ENCODE results near the gene E2F3. TPM values are rescaled to one million over a fixed set of nuclear protein-coding genes. Genes with fewer than 3 reads are reported as not detected.
"Not testable (repeated sequence)": the region's sequence is repeated elsewhere in the genome, so short reads cannot be mapped to it uniquely, and the experiment has no call there.

The E2F3 gene
- total RNA-seq, 1 experiment from 2014 or later = 15.4 TPM

- intact Hi-C loops (cut with micrococcal nuclease; ENCODE audit: unreplicated experiment) = loop anchor here (1.0 kb wide), 1 partner anchor 128 kb away; the partner anchor contains the start of gene E2F3
- TF ChIP-seq, protein P1, sequence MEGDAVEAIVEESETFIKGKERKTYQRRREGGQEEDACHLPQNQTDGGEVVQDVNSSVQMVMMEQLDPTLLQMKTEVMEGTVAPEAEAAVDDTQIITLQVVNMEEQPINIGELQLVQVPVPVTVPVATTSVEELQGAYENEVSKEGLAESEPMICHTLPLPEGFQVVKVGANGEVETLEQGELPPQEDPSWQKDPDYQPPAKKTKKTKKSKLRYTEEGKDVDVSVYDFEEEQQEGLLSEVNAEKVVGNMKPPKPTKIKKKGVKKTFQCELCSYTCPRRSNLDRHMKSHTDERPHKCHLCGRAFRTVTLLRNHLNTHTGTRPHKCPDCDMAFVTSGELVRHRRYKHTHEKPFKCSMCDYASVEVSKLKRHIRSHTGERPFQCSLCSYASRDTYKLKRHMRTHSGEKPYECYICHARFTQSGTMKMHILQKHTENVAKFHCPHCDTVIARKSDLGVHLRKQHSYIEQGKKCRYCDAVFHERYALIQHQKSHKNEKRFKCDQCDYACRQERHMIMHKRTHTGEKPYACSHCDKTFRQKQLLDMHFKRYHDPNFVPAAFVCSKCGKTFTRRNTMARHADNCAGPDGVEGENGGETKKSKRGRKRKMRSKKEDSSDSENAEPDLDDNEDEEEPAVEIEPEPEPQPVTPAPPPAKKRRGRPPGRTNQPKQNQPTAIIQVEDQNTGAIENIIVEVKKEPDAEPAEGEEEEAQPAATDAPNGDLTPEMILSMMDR (IDR thresholded peaks at IDR 0.05; ENCODE audit: insufficient read depth in 1 of 2, low read depth in 1 of 2, low read length in 1 of 2, severe bottlenecking in 1 of 2, unreplicated experiment in 1 of 2) = peak; percentile 32 to 34
- H3K4me1 Mint-ChIP-seq (ENCODE audit: low read depth, unreplicated experiment); POLR2A ChIA-PET; H3K36me3 ChIP-seq (ENCODE audit: control insufficient read depth, insufficient read depth, low read length); H3K4me3 Mint-ChIP-seq (ENCODE audit: unreplicated experiment); H3K27ac Mint-ChIP-seq (ENCODE audit: unreplicated experiment); H3K9me3 Mint-ChIP-seq (ENCODE audit: unreplicated experiment); BruUV-seq (replicated peaks); H3K9me3 ChIP-seq; H3K27me3 Mint-ChIP-seq (ENCODE audit: insufficient read depth, unreplicated experiment); H3K4me1 ChIP-seq; H3K36me3 Mint-ChIP-seq (ENCODE audit: insufficient read depth, unreplicated experiment); CTCF ChIA-PET; H3K27me3 ChIP-seq (replicated peaks; ENCODE audit: control insufficient read depth, insufficient read depth, low read length); H3K4me3 ChIP-seq (ENCODE audit: low read depth, low read length): not testable (repeated sequence)
- DNase-seq = peak in 1 of 2 experiments; percentile 43
These were observed 127.4 kb downstream of the E2F3 start for GRCh38 chr6:20529086-20529448.

- ChIA-PET CTCF (no interaction called here), POLR2A (no interaction called here)
- no peaks in the 10 kb centered on the region for H3K9me3 ChIP-seq
- H3K4me1 ChIP-seq = peaks cover 5% of the 10 kb centered on the region; the same call in 1 of the 2 replicates
- peaks cover 1% of the 10 kb centered on the region; the same call in 1 of the 2 replicates for H3K36me3 ChIP-seq (ENCODE audit: control insufficient read depth, insufficient read depth, low read length)
- no peaks in the 10 kb centered on the region for H3K27me3 ChIP-seq (replicated peaks; ENCODE audit: control insufficient read depth, insufficient read depth, low read length)
- BruUV-seq (replicated peaks) = no TSS peak
- no peak for DNase-seq
- Mint-ChIP-seq H3K27me3 (ENCODE audit: insufficient read depth, unreplicated experiment) (no peaks in the 10 kb centered on the region), H3K4me1 (ENCODE audit: low read depth, unreplicated experiment) (peaks cover 11% of the 10 kb centered on the region), H3K9me3 (ENCODE audit: unreplicated experiment) (no peaks in the 10 kb centered on the region), H3K36me3 (ENCODE audit: insufficient read depth, unreplicated experiment) (peaks cover 5% of the 10 kb centered on the region), H3K27ac (ENCODE audit: unreplicated experiment) (no peak overlapping the region), H3K4me3 (ENCODE audit: unreplicated experiment) (no peak overlapping the region)
- intact Hi-C loops (cut with micrococcal nuclease; ENCODE audit: unreplicated experiment) = loop anchor here (1.0 kb wide), 1 partner anchor 321 kb away; the partner anchor contains the start of gene MBOAT1
- TF ChIP-seq, protein P1 (IDR thresholded peaks at IDR 0.05; ENCODE audit: insufficient read depth in 1 of 2, low read depth in 1 of 2, low read length in 1 of 2, severe bottlenecking in 1 of 2, unreplicated experiment in 1 of 2) = no peak
- H3K4me3 ChIP-seq (ENCODE audit: low read depth, low read length) = no peak overlapping the region
These were observed 131.2 kb downstream of the E2F3 start for GRCh38 chr6:20532881-20533280.

- Mint-ChIP-seq H3K36me3 (ENCODE audit: insufficient read depth, unreplicated experiment) (peaks cover 5% of the 10 kb centered on the region), H3K27me3 (ENCODE audit: insufficient read depth, unreplicated experiment) (no peaks in the 10 kb centered on the region), H3K9me3 (ENCODE audit: unreplicated experiment) (no peaks in the 10 kb centered on the region), H3K4me1 (ENCODE audit: low read depth, unreplicated experiment) (peaks cover 11% of the 10 kb centered on the region), H3K4me3 (ENCODE audit: unreplicated experiment) (peak overlapping the region; percentile 93), H3K27ac (ENCODE audit: unreplicated experiment) (peak overlapping the region; percentile 90)
- Histone ChIP-seq H3K9me3 (no peaks in the 10 kb centered on the region), H3K4me3 (ENCODE audit: low read depth, low read length) (peak overlapping the region; percentile 87), H3K27me3 (replicated peaks; ENCODE audit: control insufficient read depth, insufficient read depth, low read length) (no peaks in the 10 kb centered on the region), H3K4me1 (peaks cover 5% of the 10 kb centered on the region; the same call in 1 of the 2 replicates), H3K36me3 (ENCODE audit: control insufficient read depth, insufficient read depth, low read length) (peaks cover 1% of the 10 kb centered on the region; the same call in 1 of the 2 replicates)
- intact Hi-C loops (cut with micrococcal nuclease; ENCODE audit: unreplicated experiment) = no loop called here
- TSS peak; percentile 69 for BruUV-seq (replicated peaks)
- TF ChIP-seq, protein P1 (IDR thresholded peaks at IDR 0.05; ENCODE audit: insufficient read depth in 1 of 2, low read depth in 1 of 2, low read length in 1 of 2, severe bottlenecking in 1 of 2, unreplicated experiment in 1 of 2) = no peak
- DNase-seq = no peak
- ChIA-PET CTCF (interaction anchor here (1.0 kb wide), 1 partner anchor 30 kb away, joined by 3 read pairs; no protein-coding TSS in a partner anchor), POLR2A (interaction anchor here (1.1 kb wide), 1 partner anchor 130 kb away, joined by 5 read pairs; no protein-coding TSS in a partner anchor)
These were observed 132.1 kb downstream of the E2F3 start for GRCh38 chr6:20533746-20534294.

Measured in Caco-2 (cell line).